IMR-90 (cell line): Measurements from ENCODE around the gene SNTA1. TPM values are rescaled to one million over a fixed set of nuclear protein-coding genes. Genes with fewer than 3 reads are reported as not detected.

Experiments
- ATAC-seq: fragments of 200-7000 bp; cut with Tn5 transposase; 2 replicates; pipeline ENCODE4 v1.9.1; 2020; ENCODE audit warnings: low read depth, mild to moderate bottlenecking, moderate library complexity
- BruUV-seq: library from RNA; stranded (reverse); fragments of 400-500 nt; replicated peaks from 2 replicates; lab custom pipeline; 2021; lab: Mats Ljungman, UMichigan
- CTCF ChIA-PET: fragments of 300-600 bp; formaldehyde crosslinking; extraction: SDS; loops from one replicate; lab custom pipeline; 2021; ENCODE audit warnings: antibody characterized with exemption; lab: Yijun Ruan, JAX
- POLR2A ChIA-PET: fragments of 300-600 bp; sonication (Branson Sonifier 250); formaldehyde crosslinking; loops from one replicate; lab custom pipeline; 2022; ENCODE audit warnings: antibody characterized with exemption; ENCODE audit not compliant: unreplicated experiment; lab: Charles Lee
- DNase-seq: peaks from one replicate; pipeline ENCODE4 v3.0.0; 2013
- H2AFZ ChIP-seq: replicated peaks from 2 replicates; pipeline ENCODE3; 2013; ENCODE audit warnings: low read length, mild to moderate bottlenecking; ENCODE audit not compliant: poor library complexity
- H2AK5ac ChIP-seq: 2 replicates; pipeline ENCODE4 v1.6.1; 2013; ENCODE audit warnings: low read depth, low read length, inconsistent platforms
- H2AK9ac ChIP-seq: replicated peaks from 2 replicates; pipeline ENCODE3; 2013; ENCODE audit warnings: mild to moderate bottlenecking, low read depth, low read length, moderate library complexity; ENCODE audit not compliant: poor library complexity
- H2BK120ac ChIP-seq: 2 replicates; pipeline ENCODE4 v1.6.1; 2013; ENCODE audit warnings: low read depth, low read length, inconsistent platforms
- H2BK15ac ChIP-seq: 3 replicates; pipeline ENCODE4 v1.6.1; 2013; ENCODE audit warnings: low read depth, low read length, inconsistent platforms
- H2BK20ac ChIP-seq: 2 replicates; pipeline ENCODE4 v1.6.1; 2013; ENCODE audit warnings: low read depth, mild to moderate bottlenecking, inconsistent platforms, low read length, moderate library complexity
- H2BK5ac ChIP-seq: 2 replicates; pipeline ENCODE4 v1.6.1; 2013; ENCODE audit warnings: mild to moderate bottlenecking, low read depth, low read length, inconsistent platforms; ENCODE audit not compliant: poor library complexity, severe bottlenecking
- H3K14ac ChIP-seq: replicated peaks from 2 replicates; pipeline ENCODE4 v1.6.1; 2013; ENCODE audit warnings: low read depth, low read length, inconsistent platforms
- H3K18ac ChIP-seq: 2 replicates; pipeline ENCODE4 v1.6.1; 2013; ENCODE audit warnings: low read depth, low read length, control low read depth
- H3K23ac ChIP-seq: 2 replicates; pipeline ENCODE4 v1.6.1; 2013; ENCODE audit warnings: low read depth, low read length, inconsistent platforms
- H3K27ac ChIP-seq: 2 replicates; pipeline ENCODE4 v1.5.1; 2013; ENCODE audit warnings: mild to moderate bottlenecking, control low read depth, low read length; ENCODE audit not compliant: insufficient read depth
- H3K27me3 ChIP-seq: 2 replicates; pipeline ENCODE4 v1.6.1; 2013; ENCODE audit warnings: low read length; ENCODE audit not compliant: control insufficient read depth, insufficient read depth
- H3K36me3 ChIP-seq: 2 replicates; pipeline ENCODE4 v1.6.1; 2013; ENCODE audit warnings: low read length, mixed read lengths; ENCODE audit not compliant: control insufficient read depth, insufficient read depth
- H3K4ac ChIP-seq: 2 replicates; pipeline ENCODE4 v1.6.1; 2013; ENCODE audit warnings: low read depth, low read length, inconsistent platforms
- H3K4me1 ChIP-seq: 2 replicates; pipeline ENCODE4 v1.6.1; 2013; ENCODE audit warnings: low read length, mixed read lengths; ENCODE audit not compliant: control insufficient read depth, insufficient read depth
- H3K4me2 ChIP-seq: 2 replicates; pipeline ENCODE4 v1.6.1; 2013; ENCODE audit warnings: low read depth, mild to moderate bottlenecking, control low read depth, low read length, moderate library complexity
- H3K4me3 ChIP-seq: 2 replicates; pipeline ENCODE4 v1.5.1; 2013; ENCODE audit warnings: low read depth, mild to moderate bottlenecking, control low read depth, low read length, moderate library complexity; ENCODE audit not compliant: insufficient read depth
- H3K56ac ChIP-seq: 2 replicates; pipeline ENCODE4 v1.6.1; 2013; ENCODE audit warnings: low read length, inconsistent platforms; ENCODE audit not compliant: insufficient read depth; ENCODE audit errors: extremely low read depth
- H3K79me1 ChIP-seq, 2 experiments: 2 replicates each; pipeline ENCODE4 v1.6.1; 2013; ENCODE audit warnings: low read length in 2 of 2, inconsistent platforms in 1 of 2, low read depth in 1 of 2
- H3K9ac ChIP-seq: 2 replicates; pipeline ENCODE4 v1.6.1; 2013; ENCODE audit warnings: low read depth, low read length, control low read depth
- H3K9me1 ChIP-seq: 2 replicates; pipeline ENCODE4 v1.6.1; 2013; ENCODE audit warnings: low read length, inconsistent platforms; ENCODE audit not compliant: insufficient read depth
- H3K9me3 ChIP-seq: 2 replicates; pipeline ENCODE4 v1.6.1; 2013; ENCODE audit warnings: low read length; ENCODE audit not compliant: control insufficient read depth, insufficient read depth
- H4K20me1 ChIP-seq: 2 replicates; pipeline ENCODE4 v1.6.1; 2013; ENCODE audit warnings: low read length, inconsistent platforms; ENCODE audit not compliant: insufficient read depth
- H4K5ac ChIP-seq: 2 replicates; pipeline ENCODE4 v1.6.1; 2013; ENCODE audit warnings: mild to moderate bottlenecking, low read depth, low read length, control low read depth
- H4K8ac ChIP-seq, 2 experiments: 2 replicates each; pipeline ENCODE4 v1.6.1; 2013; ENCODE audit warnings: low read depth in 2 of 2, low read length in 2 of 2, control low read depth in 1 of 2, inconsistent platforms in 1 of 2
- H4K91ac ChIP-seq: 2 replicates; pipeline ENCODE4 v1.6.1; 2013; ENCODE audit warnings: low read depth, low read length, inconsistent platforms; ENCODE audit not compliant: insufficient read depth
- BHLHE40 ChIP-seq: fragments of 150-350 bp; IDR thresholded peaks from 2 replicates; pipeline ENCODE4 v1.6.1; 2016; ENCODE audit warnings: mild to moderate bottlenecking, low read depth, low read length
- CEBPB ChIP-seq: IDR thresholded peaks from 2 replicates; pipeline ENCODE4 v1.6.1; 2012; ENCODE audit warnings: low read depth, low read length, improper control_type of control experiment
- FOS ChIP-seq: fragments of 150-350 bp; IDR thresholded peaks from 2 replicates; pipeline ENCODE4 v1.6.1; 2016; ENCODE audit warnings: low read depth, low read length
- MAFK ChIP-seq: IDR thresholded peaks from 2 replicates; pipeline ENCODE4 v1.6.1; 2012; ENCODE audit warnings: low read depth, low read length, improper control_type of control experiment
- MAZ ChIP-seq: IDR thresholded peaks from 2 replicates; pipeline ENCODE4 v1.6.1; 2012; ENCODE audit warnings: low read depth, mild to moderate bottlenecking, low read length, improper control_type of control experiment, moderate library complexity, borderline replicate concordance
- MXI1 ChIP-seq: IDR thresholded peaks from 2 replicates; pipeline ENCODE4 v1.6.1; 2012; ENCODE audit warnings: low read depth, mild to moderate bottlenecking, low read length, moderate library complexity, borderline replicate concordance
- NFE2L2 ChIP-seq: fragments of 150-350 bp; IDR thresholded peaks from 2 replicates; pipeline ENCODE4 v1.6.1; 2016; ENCODE audit warnings: low read depth, mild to moderate bottlenecking, low read length
- POLR2A ChIP-seq: IDR thresholded peaks from 2 replicates; pipeline ENCODE4 v1.6.1; 2012; ENCODE audit warnings: mild to moderate bottlenecking, low read depth, low read length
- RAD21 ChIP-seq: IDR thresholded peaks from 2 replicates; pipeline ENCODE4 v1.6.1; 2012; ENCODE audit warnings: low read length, improper control_type of control experiment
- RCOR1 ChIP-seq: IDR thresholded peaks from 2 replicates; pipeline ENCODE4 v1.6.1; 2012; ENCODE audit warnings: mild to moderate bottlenecking, low read length, improper control_type of control experiment; ENCODE audit not compliant: insufficient replicate concordance
- RFX5 ChIP-seq: IDR thresholded peaks from 2 replicates; pipeline ENCODE4 v1.8.0; 2012; ENCODE audit warnings: low read depth, mild to moderate bottlenecking, low read length, moderate library complexity
- SMC3 ChIP-seq: fragments of 150-350 bp; IDR thresholded peaks from 2 replicates; pipeline ENCODE4 v1.6.1; 2016; ENCODE audit warnings: low read depth, mild to moderate bottlenecking, antibody characterized with exemption, low read length, moderate library complexity
- WGBS, 2 experiments: methylation state at CpG; one replicate each; pipeline versions ENCODE4 v1.1.5 to v1.1.7; 2013; ENCODE audit warnings: missing lambda C conversion rate in 2 of 2; ENCODE audit not compliant: insufficient read length in 1 of 2; ENCODE audit errors: extremely low coverage in 2 of 2; 5-methylcytosine and 5-hydroxymethylcytosine counted together
- dilution Hi-C: fragments of 300-500 bp; cut with HindIII; formaldehyde crosslinking; loops from one replicate; pipeline ENCODE4 v1.14.3; 2018; ENCODE audit warnings: low sequenced_read_pairs; ENCODE audit not compliant: unreplicated experiment
- in situ Hi-C: fragments of 300-500 bp; cut with MboI; formaldehyde crosslinking; loops from 3 replicates; pipeline ENCODE4 v1.14.3; 2019; ENCODE audit warnings: low sequenced_read_pairs, inconsistent platforms, mixed read lengths
- intact Hi-C: fragments of 100-400 bp; cut with micrococcal nuclease; formaldehyde crosslinking; loops from 2 replicates; pipeline ENCODE4 v1.10.0; 2022
- polyA plus RNA-seq, 3 experiments: library from polyadenylated mRNA; depleted of rRNA; stranded (reverse); fragments of >200 nt; gene quantifications; 2 replicates each; pipeline ENCODE4 v1.2.3, GENCODE V29; 2012; ENCODE audit warnings: low replicate concordance in 1 of 3
- total RNA-seq: library from RNA; depleted of rRNA; stranded (reverse); fragments of >200 nt; gene quantifications from 2 replicates; pipeline ENCODE4 v1.2.3, GENCODE V29; 2012
- TF ChIP-seq, protein P1 (sequence below): conservative IDR thresholded peaks from 2 replicates; pipeline ENCODE4 v1.5.1; 2012; ENCODE audit warnings: mild to moderate bottlenecking, low read depth, low read length, improper control_type of control experiment
- TF ChIP-seq, protein P2 (sequence below): fragments of 150-350 bp; IDR thresholded peaks from 2 replicates; pipeline ENCODE4 v1.6.1; 2016; ENCODE audit warnings: low read depth, mild to moderate bottlenecking, low read length, moderate library complexity, borderline replicate concordance
- TF ChIP-seq, protein P3 (sequence below): fragments of 150-350 bp; IDR thresholded peaks from 2 replicates; pipeline ENCODE4 v1.6.1; 2017; ENCODE audit warnings: mild to moderate bottlenecking, antibody characterized with exemption, low read length, low read depth

SNTA1 gene
- total and polyA plus RNA-seq, 2 of the 4 experiments (the other 2 are of a cell fraction) = 10.6 to 15.4 TPM

DNA sequence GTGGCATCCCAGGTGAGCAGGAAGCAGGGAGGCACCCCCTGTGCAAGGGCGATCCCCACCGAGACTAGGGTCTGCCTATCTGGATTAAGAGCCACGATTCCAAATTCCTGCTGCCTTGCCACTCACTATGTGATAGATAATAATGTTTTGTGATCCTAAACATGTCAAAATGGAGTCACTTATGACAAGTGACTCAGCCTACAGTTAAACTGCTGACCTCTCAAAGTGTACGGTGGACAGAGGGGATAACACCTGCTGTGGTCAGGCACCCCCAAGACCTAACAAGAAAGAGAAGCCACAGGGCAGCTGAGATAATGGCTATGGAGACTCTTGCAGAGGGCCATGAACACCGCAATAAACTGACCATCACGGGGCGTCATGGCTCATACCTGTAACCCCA, 16.0 kb upstream of the SNTA1 start:
- no peak overlapping the region for H3K56ac ChIP-seq
- no peak overlapping the region for H4K91ac ChIP-seq
- DNase-seq (no peak), ATAC-seq (no peak)
- no peak overlapping the region for H3K27ac ChIP-seq
- H4K5ac ChIP-seq = no peak overlapping the region
- WGBS, 2 experiments = no CpG with 5 or more reads among the region's 7 CpGs
- no peak overlapping the region for H3K4me2 ChIP-seq
- TF ChIP-seq MAFK = no peak
- no peak for TF ChIP-seq RFX5
- TF ChIP-seq, protein P1, sequence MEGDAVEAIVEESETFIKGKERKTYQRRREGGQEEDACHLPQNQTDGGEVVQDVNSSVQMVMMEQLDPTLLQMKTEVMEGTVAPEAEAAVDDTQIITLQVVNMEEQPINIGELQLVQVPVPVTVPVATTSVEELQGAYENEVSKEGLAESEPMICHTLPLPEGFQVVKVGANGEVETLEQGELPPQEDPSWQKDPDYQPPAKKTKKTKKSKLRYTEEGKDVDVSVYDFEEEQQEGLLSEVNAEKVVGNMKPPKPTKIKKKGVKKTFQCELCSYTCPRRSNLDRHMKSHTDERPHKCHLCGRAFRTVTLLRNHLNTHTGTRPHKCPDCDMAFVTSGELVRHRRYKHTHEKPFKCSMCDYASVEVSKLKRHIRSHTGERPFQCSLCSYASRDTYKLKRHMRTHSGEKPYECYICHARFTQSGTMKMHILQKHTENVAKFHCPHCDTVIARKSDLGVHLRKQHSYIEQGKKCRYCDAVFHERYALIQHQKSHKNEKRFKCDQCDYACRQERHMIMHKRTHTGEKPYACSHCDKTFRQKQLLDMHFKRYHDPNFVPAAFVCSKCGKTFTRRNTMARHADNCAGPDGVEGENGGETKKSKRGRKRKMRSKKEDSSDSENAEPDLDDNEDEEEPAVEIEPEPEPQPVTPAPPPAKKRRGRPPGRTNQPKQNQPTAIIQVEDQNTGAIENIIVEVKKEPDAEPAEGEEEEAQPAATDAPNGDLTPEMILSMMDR = no peak
- TF ChIP-seq NFE2L2 = no peak
- no peak for TF ChIP-seq FOS
- TF ChIP-seq RAD21 = no peak
- TF ChIP-seq, protein P2, sequence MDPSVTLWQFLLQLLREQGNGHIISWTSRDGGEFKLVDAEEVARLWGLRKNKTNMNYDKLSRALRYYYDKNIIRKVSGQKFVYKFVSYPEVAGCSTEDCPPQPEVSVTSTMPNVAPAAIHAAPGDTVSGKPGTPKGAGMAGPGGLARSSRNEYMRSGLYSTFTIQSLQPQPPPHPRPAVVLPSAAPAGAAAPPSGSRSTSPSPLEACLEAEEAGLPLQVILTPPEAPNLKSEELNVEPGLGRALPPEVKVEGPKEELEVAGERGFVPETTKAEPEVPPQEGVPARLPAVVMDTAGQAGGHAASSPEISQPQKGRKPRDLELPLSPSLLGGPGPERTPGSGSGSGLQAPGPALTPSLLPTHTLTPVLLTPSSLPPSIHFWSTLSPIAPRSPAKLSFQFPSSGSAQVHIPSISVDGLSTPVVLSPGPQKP = no peak
- no peak for TF ChIP-seq POLR2A
- TF ChIP-seq MXI1 = no peak
- TF ChIP-seq MAZ = no peak
- no peak for TF ChIP-seq RCOR1
- TF ChIP-seq SMC3 = no peak
- no peak for TF ChIP-seq BHLHE40
- TF ChIP-seq, protein P3, sequence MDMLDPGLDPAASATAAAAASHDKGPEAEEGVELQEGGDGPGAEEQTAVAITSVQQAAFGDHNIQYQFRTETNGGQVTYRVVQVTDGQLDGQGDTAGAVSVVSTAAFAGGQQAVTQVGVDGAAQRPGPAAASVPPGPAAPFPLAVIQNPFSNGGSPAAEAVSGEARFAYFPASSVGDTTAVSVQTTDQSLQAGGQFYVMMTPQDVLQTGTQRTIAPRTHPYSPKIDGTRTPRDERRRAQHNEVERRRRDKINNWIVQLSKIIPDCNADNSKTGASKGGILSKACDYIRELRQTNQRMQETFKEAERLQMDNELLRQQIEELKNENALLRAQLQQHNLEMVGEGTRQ = no peak
- no peak for TF ChIP-seq CEBPB
- H4K20me1 ChIP-seq = no peaks in the 10 kb centered on the region; the same call in 1 of the 2 replicates
- H2BK15ac ChIP-seq = no peak overlapping the region
- dilution Hi-C loops (no loop called here), in situ Hi-C loops (no loop called here), intact Hi-C loops (loop anchor here (10.0 kb wide), 1 partner anchor 55 kb away; no protein-coding TSS in a partner anchor)
- H3K9ac ChIP-seq = no peak overlapping the region
- BruUV-seq = no TSS peak
- no peak overlapping the region for H2BK120ac ChIP-seq
- CTCF ChIA-PET = no interaction called here
- H3K27me3 ChIP-seq = no peaks in the 10 kb centered on the region; the same call in 1 of the 2 replicates
- H3K36me3 ChIP-seq = no peaks in the 10 kb centered on the region
- H3K23ac ChIP-seq = no peak overlapping the region
- H3K18ac ChIP-seq = no peak overlapping the region
- H3K9me3 ChIP-seq = no peaks in the 10 kb centered on the region
- H4K8ac ChIP-seq = no peak overlapping the region
- no peak overlapping the region for H3K4me3 ChIP-seq
- no peaks in the 10 kb centered on the region for H3K9me1 ChIP-seq
- no peak overlapping the region for H2BK5ac ChIP-seq
- no peaks in the 10 kb centered on the region for H3K4me1 ChIP-seq
- H2AFZ ChIP-seq = no peak overlapping the region
- POLR2A ChIA-PET = no interaction called here
- no peaks in the 10 kb centered on the region for H3K79me1 ChIP-seq
- no peak overlapping the region for H2AK5ac ChIP-seq
- H2BK20ac ChIP-seq = no peak overlapping the region
- no peak overlapping the region for H2AK9ac ChIP-seq
- no peak overlapping the region for H3K14ac ChIP-seq
- no peak overlapping the region for H3K4ac ChIP-seq
